ENCODE results near the gene CFAP52. TPM values are rescaled to one million over a fixed set of nuclear protein-coding genes. Genes with fewer than 3 reads are reported as not detected.

CFAP52 gene
- total and polyA plus RNA-seq, 2 donors (not counting 3 experiments of a cell fraction or from before 2014, with no cell fraction given) = not detected

DNA sequence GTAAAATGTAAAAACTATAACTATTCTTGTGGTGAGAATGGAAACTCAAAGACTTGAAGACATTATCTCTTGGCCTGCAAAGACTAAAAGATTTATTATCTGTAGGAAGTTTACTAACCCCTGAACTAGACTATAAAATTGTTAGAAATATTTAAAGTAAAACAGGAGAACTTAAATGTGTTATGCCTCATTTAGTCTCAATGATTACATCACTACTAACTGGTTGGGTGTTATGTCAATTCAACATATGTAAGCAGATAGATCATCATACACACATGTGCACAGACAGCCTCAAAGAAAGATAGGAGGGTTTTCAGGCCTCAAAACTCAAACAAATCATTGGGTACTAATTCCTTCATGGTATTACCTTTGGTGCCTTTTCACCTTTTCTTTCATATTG is 8.4 kb upstream of the CFAP52 start:
- H3K9me1 ChIP-seq (replicated peaks; ENCODE audit: control insufficient read depth, extremely low read depth, insufficient read depth, low read length) = no peaks in the 10 kb centered on the region
- ChIA-PET POLR2A (no interaction called here), CTCF (no interaction called here)
- BruUV-seq (replicated peaks) = no TSS peak
- no peaks in the 10 kb centered on the region for H3K9me3 ChIP-seq (replicated peaks; ENCODE audit: control insufficient read depth, insufficient read depth, low read length)
- no peak for TF ChIP-seq POLR2A (IDR thresholded peaks at IDR 0.05; ENCODE audit: low read depth, low read length)
- TF ChIP-seq GATA2 (IDR thresholded peaks at IDR 0.05; ENCODE audit: insufficient read depth, insufficient read length, low read depth, low read length) = no peak
- TF ChIP-seq FOS (IDR thresholded peaks at IDR 0.05; ENCODE audit: borderline replicate concordance, insufficient read depth, low read length) = no peak
- no peak for TF ChIP-seq EZH2 (IDR thresholded peaks at IDR 0.05; ENCODE audit: borderline replicate concordance, low read depth, low read length, severe bottlenecking)
- no peaks in the 10 kb centered on the region for H3K27me3 ChIP-seq (ENCODE audit: control insufficient read depth in 2 of 2, insufficient read depth in 2 of 2, low read length in 2 of 2)
- H3K79me2 ChIP-seq (ENCODE audit: control insufficient read depth, insufficient read depth, low read length) = peaks cover 4% of the 10 kb centered on the region
- H3K4me3 ChIP-seq (replicated peaks in 1 of 3; ENCODE audit: insufficient read depth in 1 of 3, low read depth in 1 of 3, low read length in 3 of 3) = no peak overlapping the region
- no peak overlapping the region for H3K27ac ChIP-seq (ENCODE audit: insufficient read depth, low read depth, low read length)
- H3K4me1 ChIP-seq (ENCODE audit: control insufficient read depth, extremely low read depth, insufficient read depth, low read length) = peaks cover 7% of the 10 kb centered on the region
- H3K36me3 ChIP-seq (ENCODE audit: control insufficient read depth in 2 of 2, extremely low read depth in 1 of 2, insufficient read depth in 2 of 2, low read length in 2 of 2) = no peaks in the 10 kb centered on the region
- dilution Hi-C loops (cut with MboI; ENCODE audit: extremely low pct_ligation_motif_present, low sequenced_read_pairs) = no loop called here
- DNase-seq (ENCODE audit: low read depth, low spot score) (no peak), FAIRE-seq (no peak)
- no peak overlapping the region for H3K4me2 ChIP-seq (ENCODE audit: insufficient read depth, low read length)
- intact Hi-C loops (cut with micrococcal nuclease) = no loop called here
- no peak overlapping the region for H2AFZ ChIP-seq (ENCODE audit: low read depth, low read length)
- no peaks in the 10 kb centered on the region for H4K20me1 ChIP-seq (replicated peaks; ENCODE audit: control insufficient read depth, extremely low read depth, insufficient read depth, low read length)
- no peak overlapping the region for H3K9ac ChIP-seq (replicated peaks; ENCODE audit: extremely low read depth, insufficient read depth, low read length)

DNA sequence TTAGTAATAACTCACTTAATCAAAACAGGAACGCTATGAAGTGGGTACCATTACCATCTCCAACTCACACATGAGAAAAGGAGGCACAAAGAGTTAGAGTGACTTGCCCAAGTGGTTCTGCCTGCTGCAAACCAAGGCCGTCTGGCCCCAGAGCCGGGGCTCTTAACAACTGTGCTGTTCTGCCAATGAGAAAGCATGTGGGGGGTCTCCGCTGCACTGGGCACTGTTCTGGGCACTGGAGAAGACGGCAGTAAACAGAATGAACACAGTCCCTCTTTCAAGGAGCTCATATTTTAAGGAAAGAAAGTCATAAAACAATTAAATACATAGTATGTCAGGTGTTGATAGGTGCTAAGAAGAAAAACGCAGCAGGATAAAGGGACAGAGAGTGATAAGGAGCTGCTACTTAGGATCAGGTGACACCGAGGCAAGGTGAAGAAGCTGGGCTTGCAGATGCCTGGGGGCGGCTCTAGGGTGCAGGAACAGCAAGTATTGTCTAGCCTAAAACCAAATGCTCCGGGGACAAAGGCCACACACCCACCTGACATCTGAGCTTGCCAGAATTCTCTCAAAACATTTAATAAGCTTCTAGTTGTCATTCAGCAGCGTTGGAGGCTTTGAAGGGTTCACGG is 7.4 kb upstream of the CFAP52 start:
- H4K20me1 ChIP-seq (replicated peaks; ENCODE audit: control insufficient read depth, extremely low read depth, insufficient read depth, low read length) = no peaks in the 10 kb centered on the region
- intact Hi-C loops (cut with micrococcal nuclease) = no loop called here
- BruUV-seq (replicated peaks) = no TSS peak
- dilution Hi-C loops (cut with MboI; ENCODE audit: extremely low pct_ligation_motif_present, low sequenced_read_pairs) = no loop called here
- DNase-seq (ENCODE audit: low read depth, low spot score) (no peak), FAIRE-seq (no peak)
- no peak overlapping the region for H2AFZ ChIP-seq (ENCODE audit: low read depth, low read length)
- H3K27ac ChIP-seq (ENCODE audit: insufficient read depth, low read depth, low read length) = no peak overlapping the region
- no peak overlapping the region for H3K9ac ChIP-seq (replicated peaks; ENCODE audit: extremely low read depth, insufficient read depth, low read length)
- H3K4me3 ChIP-seq (replicated peaks in 1 of 3; ENCODE audit: insufficient read depth in 1 of 3, low read depth in 1 of 3, low read length in 3 of 3) = no peak overlapping the region
- no peaks in the 10 kb centered on the region for H3K27me3 ChIP-seq (ENCODE audit: control insufficient read depth in 2 of 2, insufficient read depth in 2 of 2, low read length in 2 of 2)
- H3K36me3 ChIP-seq (ENCODE audit: control insufficient read depth in 2 of 2, extremely low read depth in 1 of 2, insufficient read depth in 2 of 2, low read length in 2 of 2) = no peaks in the 10 kb centered on the region
- POLR2A ChIA-PET = no interaction called here
- H3K4me1 ChIP-seq (ENCODE audit: control insufficient read depth, extremely low read depth, insufficient read depth, low read length) = peaks cover 7% of the 10 kb centered on the region
- TF ChIP-seq, protein P1, sequence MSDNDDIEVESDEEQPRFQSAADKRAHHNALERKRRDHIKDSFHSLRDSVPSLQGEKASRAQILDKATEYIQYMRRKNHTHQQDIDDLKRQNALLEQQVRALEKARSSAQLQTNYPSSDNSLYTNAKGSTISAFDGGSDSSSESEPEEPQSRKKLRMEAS (IDR thresholded peaks at IDR 0.05; ENCODE audit: insufficient read depth, insufficient read length) = no peak
- TF ChIP-seq GATA2 (IDR thresholded peaks at IDR 0.05; ENCODE audit: insufficient read depth, insufficient read length, low read depth, low read length) (no peak), JUN (IDR thresholded peaks at IDR 0.05; ENCODE audit: borderline replicate concordance, insufficient read depth, insufficient read length, low read depth) (no peak), POLR2A (IDR thresholded peaks at IDR 0.05; ENCODE audit: low read depth, low read length) (no peak), EZH2 (IDR thresholded peaks at IDR 0.05; ENCODE audit: borderline replicate concordance, low read depth, low read length, severe bottlenecking) (no peak), MYC (IDR thresholded peaks at IDR 0.05; ENCODE audit: low read depth, low read length) (no peak), FOS (IDR thresholded peaks at IDR 0.05; ENCODE audit: borderline replicate concordance, insufficient read depth, low read length) (no peak), POLR2AphosphoS5 (IDR thresholded peaks at IDR 0.05; ENCODE audit: insufficient read depth, low read depth, low read length) (no peak)
- TF ChIP-seq, protein P2, sequence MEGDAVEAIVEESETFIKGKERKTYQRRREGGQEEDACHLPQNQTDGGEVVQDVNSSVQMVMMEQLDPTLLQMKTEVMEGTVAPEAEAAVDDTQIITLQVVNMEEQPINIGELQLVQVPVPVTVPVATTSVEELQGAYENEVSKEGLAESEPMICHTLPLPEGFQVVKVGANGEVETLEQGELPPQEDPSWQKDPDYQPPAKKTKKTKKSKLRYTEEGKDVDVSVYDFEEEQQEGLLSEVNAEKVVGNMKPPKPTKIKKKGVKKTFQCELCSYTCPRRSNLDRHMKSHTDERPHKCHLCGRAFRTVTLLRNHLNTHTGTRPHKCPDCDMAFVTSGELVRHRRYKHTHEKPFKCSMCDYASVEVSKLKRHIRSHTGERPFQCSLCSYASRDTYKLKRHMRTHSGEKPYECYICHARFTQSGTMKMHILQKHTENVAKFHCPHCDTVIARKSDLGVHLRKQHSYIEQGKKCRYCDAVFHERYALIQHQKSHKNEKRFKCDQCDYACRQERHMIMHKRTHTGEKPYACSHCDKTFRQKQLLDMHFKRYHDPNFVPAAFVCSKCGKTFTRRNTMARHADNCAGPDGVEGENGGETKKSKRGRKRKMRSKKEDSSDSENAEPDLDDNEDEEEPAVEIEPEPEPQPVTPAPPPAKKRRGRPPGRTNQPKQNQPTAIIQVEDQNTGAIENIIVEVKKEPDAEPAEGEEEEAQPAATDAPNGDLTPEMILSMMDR (IDR thresholded peaks at IDR 0.05; ENCODE audit: extremely low read depth in 1 of 2, insufficient read depth in 1 of 2, low read depth in 1 of 2, low read length in 2 of 2) = no peak
- CTCF ChIA-PET = interaction anchor here (0.6 kb wide), 1 partner anchor 1263 kb away, joined by 3 read pairs; no protein-coding TSS in a partner anchor
- H3K9me3 ChIP-seq (replicated peaks; ENCODE audit: control insufficient read depth, insufficient read depth, low read length) = no peaks in the 10 kb centered on the region
- no peaks in the 10 kb centered on the region for H3K9me1 ChIP-seq (replicated peaks; ENCODE audit: control insufficient read depth, extremely low read depth, insufficient read depth, low read length)
- H3K79me2 ChIP-seq (ENCODE audit: control insufficient read depth, insufficient read depth, low read length) = peaks cover 4% of the 10 kb centered on the region
- H3K4me2 ChIP-seq (ENCODE audit: insufficient read depth, low read length) = no peak overlapping the region

All from endothelial cell of umbilical vein (primary cell).